Bronchial epithelial cell (primary cell): Measurements from ENCODE around the gene USP15. TPM values are rescaled to one million over a fixed set of nuclear protein-coding genes. Genes with fewer than 3 reads are reported as not detected.

ENCODE experiments used
- DNase-seq: peaks from one replicate; pipeline ENCODE4 v3.0.0-alpha.2; 2010; ENCODE audit warnings: low read depth
- FAIRE-seq: peaks from 2 replicates; lab custom pipeline; 2011; peaks lifted over from hg19 to GRCh38; lab: Jason Lieb, UNC
- H3K27me3 ChIP-seq: 2 replicates; pipeline ENCODE4 v1.5.1; 2011; ENCODE audit warnings: low read length; ENCODE audit not compliant: control insufficient read depth, insufficient read depth
- H3K36me3 ChIP-seq: 2 replicates; pipeline ENCODE4 v1.5.1; 2011; ENCODE audit warnings: low read length; ENCODE audit not compliant: control insufficient read depth, insufficient read depth
- H3K4me3 ChIP-seq: 2 replicates; pipeline ENCODE4 v1.5.1; 2011; ENCODE audit warnings: mild to moderate bottlenecking, low read depth, low read length, control low read depth
- total RNA-seq: library from RNA; depleted of rRNA; stranded (reverse); fragments of >200 nt; gene quantifications from 2 replicates; pipeline ENCODE4 v1.2.1, GENCODE V29; 2014
- TF ChIP-seq, protein P1 (sequence below): IDR thresholded peaks from 2 replicates; pipeline ENCODE4 v1.5.1; 2011; ENCODE audit warnings: mild to moderate bottlenecking, moderate library complexity, low read length, control low read depth, inconsistent platforms; ENCODE audit not compliant: insufficient read depth, severe bottlenecking

The USP15 gene
- total RNA-seq, 1 donor from 2014 or later: 56.3 TPM

DNA sequence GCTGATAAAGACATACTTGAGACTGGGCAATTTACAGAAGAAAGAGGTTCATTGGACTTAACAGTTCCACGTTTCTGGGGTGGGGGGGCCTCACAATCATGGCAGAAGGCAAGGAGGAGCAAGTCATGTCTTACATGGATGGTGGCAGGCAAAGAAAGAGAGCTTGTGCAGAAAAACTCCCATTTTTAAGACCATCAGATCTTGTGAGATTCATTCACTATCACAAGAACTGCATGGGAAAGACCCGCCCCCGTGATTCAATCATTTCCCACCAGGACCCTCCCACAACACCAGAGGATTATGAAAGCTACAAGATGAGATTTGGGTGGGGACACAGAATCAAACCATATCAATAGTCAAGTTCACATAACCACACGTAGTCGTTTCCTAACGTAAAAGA is 85.5 kb downstream of the USP15 start:
- Histone ChIP-seq H3K36me3 (peaks cover 3% of the 10 kb centered on the region), H3K27me3 (no peaks in the 10 kb centered on the region), H3K4me3 (no peak overlapping the region)
- TF ChIP-seq, protein P1, sequence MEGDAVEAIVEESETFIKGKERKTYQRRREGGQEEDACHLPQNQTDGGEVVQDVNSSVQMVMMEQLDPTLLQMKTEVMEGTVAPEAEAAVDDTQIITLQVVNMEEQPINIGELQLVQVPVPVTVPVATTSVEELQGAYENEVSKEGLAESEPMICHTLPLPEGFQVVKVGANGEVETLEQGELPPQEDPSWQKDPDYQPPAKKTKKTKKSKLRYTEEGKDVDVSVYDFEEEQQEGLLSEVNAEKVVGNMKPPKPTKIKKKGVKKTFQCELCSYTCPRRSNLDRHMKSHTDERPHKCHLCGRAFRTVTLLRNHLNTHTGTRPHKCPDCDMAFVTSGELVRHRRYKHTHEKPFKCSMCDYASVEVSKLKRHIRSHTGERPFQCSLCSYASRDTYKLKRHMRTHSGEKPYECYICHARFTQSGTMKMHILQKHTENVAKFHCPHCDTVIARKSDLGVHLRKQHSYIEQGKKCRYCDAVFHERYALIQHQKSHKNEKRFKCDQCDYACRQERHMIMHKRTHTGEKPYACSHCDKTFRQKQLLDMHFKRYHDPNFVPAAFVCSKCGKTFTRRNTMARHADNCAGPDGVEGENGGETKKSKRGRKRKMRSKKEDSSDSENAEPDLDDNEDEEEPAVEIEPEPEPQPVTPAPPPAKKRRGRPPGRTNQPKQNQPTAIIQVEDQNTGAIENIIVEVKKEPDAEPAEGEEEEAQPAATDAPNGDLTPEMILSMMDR: no peak
- DNase-seq (no peak), FAIRE-seq (no peak)

GRCh38 chr12:62346817-62347216 is 86.6 kb downstream of the USP15 start:
- FAIRE-seq (no peak), DNase-seq (no peak)
- Histone ChIP-seq H3K27me3 (no peaks in the 10 kb centered on the region), H3K36me3 (peaks cover 3% of the 10 kb centered on the region), H3K4me3 (no peak overlapping the region)
- TF ChIP-seq, protein P1: no peak

DNA sequence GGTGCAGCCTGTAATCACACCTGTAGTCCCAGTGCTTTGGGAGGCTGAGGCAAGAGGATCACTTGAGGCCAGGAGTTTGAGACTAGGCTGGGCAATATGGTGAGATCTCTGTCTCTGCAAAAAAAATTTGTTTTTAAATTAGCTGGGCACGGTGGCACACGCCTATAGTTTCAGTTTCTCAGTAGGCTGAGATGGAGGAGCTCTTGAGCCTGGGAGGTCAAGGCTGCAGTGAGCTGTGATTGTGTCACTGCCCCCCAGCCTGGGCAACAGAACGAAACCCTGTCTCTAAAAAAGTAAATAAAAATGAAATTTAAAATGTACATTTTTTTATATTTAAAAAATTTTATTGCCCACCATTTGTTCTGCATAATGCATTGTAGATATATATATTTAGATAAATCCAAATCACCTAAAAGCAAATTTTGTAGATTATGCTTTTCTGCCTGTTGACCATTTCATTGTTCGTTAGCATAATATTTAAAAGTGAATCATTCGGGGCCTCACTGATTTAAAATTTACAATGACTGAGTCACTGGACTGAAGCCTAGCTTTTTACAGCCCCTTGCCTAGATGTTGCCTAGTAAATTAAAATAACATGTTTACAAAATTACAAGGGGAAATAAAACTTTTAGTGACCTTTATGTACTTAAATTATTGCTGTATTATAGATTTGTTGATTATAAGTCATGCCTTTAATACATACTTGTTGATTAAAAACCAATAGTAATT is 87.9 kb downstream of the USP15 start:
- TF ChIP-seq, protein P1: no peak
- H3K4me3 ChIP-seq: no peak overlapping the region
- FAIRE-seq: no peak
- H3K36me3 ChIP-seq: peaks cover 3% of the 10 kb centered on the region
- no peak for DNase-seq
- no peaks in the 10 kb centered on the region for H3K27me3 ChIP-seq

DNA sequence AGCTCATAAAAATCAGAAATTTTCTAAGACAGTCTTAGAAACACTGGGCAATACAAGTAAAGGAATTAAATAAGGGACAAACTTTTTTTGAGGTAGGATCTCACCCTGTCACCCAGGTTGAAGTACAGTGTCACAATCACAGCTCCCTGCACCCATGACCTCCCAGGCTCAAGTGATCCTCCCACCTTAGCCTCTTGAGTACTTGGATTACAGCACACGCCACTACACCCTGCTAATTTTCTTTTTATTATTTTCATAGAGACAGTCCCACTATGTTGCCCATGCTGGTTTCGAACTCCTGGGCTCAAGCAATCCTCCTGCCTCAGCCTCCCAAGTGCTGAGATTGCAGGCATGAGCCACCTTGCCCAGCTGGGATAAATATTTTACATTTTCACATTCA is 90.3 kb downstream of the USP15 start:
- H3K27me3 ChIP-seq: no peaks in the 10 kb centered on the region
- no peak for DNase-seq
- peaks cover 1% of the 10 kb centered on the region for H3K36me3 ChIP-seq
- H3K4me3 ChIP-seq: no peak overlapping the region
- TF ChIP-seq, protein P1: no peak
- no peak for FAIRE-seq

GRCh38 chr12:62351326-62351725 is 91.1 kb downstream of the USP15 start:
- DNase-seq (no peak), FAIRE-seq (no peak)
- TF ChIP-seq, protein P1: no peak
- Histone ChIP-seq H3K27me3 (no peaks in the 10 kb centered on the region), H3K36me3 (peaks cover 1% of the 10 kb centered on the region), H3K4me3 (no peak overlapping the region)

DNA sequence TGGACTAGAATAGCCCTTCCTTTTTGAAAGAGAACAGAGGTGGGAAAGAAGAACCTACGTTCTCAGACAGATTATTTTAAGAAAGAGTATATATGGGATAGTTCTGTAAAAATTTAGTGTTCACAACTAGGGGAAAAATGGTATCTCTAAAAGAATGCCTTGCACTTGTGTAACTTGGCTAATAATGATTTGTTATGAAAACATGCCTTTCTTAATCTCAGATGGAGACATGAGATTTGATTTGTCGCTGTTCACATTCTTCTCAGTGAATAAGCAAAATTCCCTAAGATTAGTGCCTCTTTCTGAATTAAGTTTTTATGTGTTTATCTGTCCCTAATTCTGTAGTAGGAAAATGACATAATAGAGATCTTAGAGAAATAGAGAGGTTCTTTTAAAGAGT is 100.8 kb downstream of the USP15 start:
- DNase-seq (no peak), FAIRE-seq (no peak)
- H3K4me3 ChIP-seq: no peak overlapping the region
- TF ChIP-seq, protein P1: no peak
- no peaks in the 10 kb centered on the region for H3K36me3 ChIP-seq
- H3K27me3 ChIP-seq: no peaks in the 10 kb centered on the region
